Measurements from ENCODE around the gene COX15. TPM values are rescaled to one million over a fixed set of nuclear protein-coding genes. Genes with fewer than 3 reads are reported as not detected.
"Not testable (repeated sequence)": the region's sequence is repeated elsewhere in the genome, so short reads cannot be mapped to it uniquely, and the experiment has no call there.

Gene COX15
- total RNA-seq, 6 donors from 2014 or later, result 16.0 to 38.3 (median 29.3) TPM

DNA sequence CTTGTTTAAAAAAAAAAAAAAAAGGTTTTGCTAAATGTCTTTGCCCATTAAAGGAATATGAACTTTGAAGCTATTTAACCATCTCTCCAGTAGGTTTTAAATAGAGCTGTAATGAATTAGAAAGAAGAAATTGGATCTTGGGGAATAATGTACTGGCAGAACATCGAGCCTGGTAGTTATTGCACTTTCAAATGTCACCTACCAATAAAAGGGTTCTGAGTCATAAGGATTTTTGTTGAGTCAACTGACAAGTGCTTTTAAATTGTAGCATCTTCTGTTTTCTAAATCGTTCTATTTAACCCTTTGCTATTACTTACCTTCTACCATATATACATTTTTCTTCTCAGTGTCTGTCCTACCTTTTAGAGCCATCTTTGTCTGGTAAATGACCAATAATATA lies 10.8 kb upstream of the COX15 start:
- H3K4me3 ChIP-seq, result no peak overlapping the region
- DNase-seq, result no peak
- H3K9me3 ChIP-seq, result peaks cover 3 to 15% (median 7%) of the 10 kb centered on the region in 4 donors
- 84 to 87% methylated on average over 2 of the region's 2 CpGs for WGBS, 2 donors
- H3K27ac ChIP-seq, result no peak overlapping the region
- peaks cover 39 to 100% (median 53%) of the 10 kb centered on the region in 4 donors for H3K36me3 ChIP-seq
- no peaks in the 10 kb centered on the region for H3K27me3 ChIP-seq
- H3K4me1 ChIP-seq, result no peaks in the 10 kb centered on the region
- ATAC-seq (ENCODE audit: low FRiP score in 2 of 2), result no peak
- TF ChIP-seq, protein P1, sequence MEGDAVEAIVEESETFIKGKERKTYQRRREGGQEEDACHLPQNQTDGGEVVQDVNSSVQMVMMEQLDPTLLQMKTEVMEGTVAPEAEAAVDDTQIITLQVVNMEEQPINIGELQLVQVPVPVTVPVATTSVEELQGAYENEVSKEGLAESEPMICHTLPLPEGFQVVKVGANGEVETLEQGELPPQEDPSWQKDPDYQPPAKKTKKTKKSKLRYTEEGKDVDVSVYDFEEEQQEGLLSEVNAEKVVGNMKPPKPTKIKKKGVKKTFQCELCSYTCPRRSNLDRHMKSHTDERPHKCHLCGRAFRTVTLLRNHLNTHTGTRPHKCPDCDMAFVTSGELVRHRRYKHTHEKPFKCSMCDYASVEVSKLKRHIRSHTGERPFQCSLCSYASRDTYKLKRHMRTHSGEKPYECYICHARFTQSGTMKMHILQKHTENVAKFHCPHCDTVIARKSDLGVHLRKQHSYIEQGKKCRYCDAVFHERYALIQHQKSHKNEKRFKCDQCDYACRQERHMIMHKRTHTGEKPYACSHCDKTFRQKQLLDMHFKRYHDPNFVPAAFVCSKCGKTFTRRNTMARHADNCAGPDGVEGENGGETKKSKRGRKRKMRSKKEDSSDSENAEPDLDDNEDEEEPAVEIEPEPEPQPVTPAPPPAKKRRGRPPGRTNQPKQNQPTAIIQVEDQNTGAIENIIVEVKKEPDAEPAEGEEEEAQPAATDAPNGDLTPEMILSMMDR (IDR thresholded peaks at IDR 0.05), result no peak
- TF ChIP-seq POLR2AphosphoS5 (IDR thresholded peaks at IDR 0.05) (no peak), POLR2A (IDR thresholded peaks at IDR 0.05) (no peak), EP300 (IDR thresholded peaks at IDR 0.05) (no peak)

DNA sequence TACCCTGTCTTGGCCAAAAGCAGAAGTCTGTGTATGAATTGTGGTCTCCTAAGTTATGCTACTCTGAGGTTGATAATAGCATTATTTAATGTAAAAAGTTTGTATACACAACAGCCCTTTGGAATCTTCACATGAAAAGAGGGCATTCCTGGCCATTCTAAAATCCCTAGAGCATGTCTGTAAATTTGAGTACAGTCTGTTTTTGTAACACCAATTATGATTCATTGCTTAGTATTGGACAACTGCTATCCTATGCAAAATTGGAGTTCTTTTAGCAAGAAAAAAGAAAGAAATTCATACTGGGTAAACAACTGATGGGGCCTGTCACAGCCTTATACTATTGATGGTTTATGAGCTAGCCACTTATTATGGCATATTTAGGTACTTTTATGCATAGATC lies 10.3 kb upstream of the COX15 start:
- Histone ChIP-seq H3K4me3 (no peak overlapping the region), H3K36me3 (peaks cover 35 to 100% (median 53%) of the 10 kb centered on the region in 4 donors), H3K27me3 (no peaks in the 10 kb centered on the region), H3K9me3 (peaks cover 3 to 15% (median 7%) of the 10 kb centered on the region in 4 donors), H3K27ac (no peak overlapping the region), H3K4me1 (no peaks in the 10 kb centered on the region)
- DNase-seq (no peak), ATAC-seq (ENCODE audit: low FRiP score in 2 of 2) (no peak)
- TF ChIP-seq POLR2AphosphoS5 (IDR thresholded peaks at IDR 0.05) (no peak), POLR2A (IDR thresholded peaks at IDR 0.05) (no peak), EP300 (IDR thresholded peaks at IDR 0.05) (no peak)
- TF ChIP-seq, protein P1 (IDR thresholded peaks at IDR 0.05), result no peak

DNA sequence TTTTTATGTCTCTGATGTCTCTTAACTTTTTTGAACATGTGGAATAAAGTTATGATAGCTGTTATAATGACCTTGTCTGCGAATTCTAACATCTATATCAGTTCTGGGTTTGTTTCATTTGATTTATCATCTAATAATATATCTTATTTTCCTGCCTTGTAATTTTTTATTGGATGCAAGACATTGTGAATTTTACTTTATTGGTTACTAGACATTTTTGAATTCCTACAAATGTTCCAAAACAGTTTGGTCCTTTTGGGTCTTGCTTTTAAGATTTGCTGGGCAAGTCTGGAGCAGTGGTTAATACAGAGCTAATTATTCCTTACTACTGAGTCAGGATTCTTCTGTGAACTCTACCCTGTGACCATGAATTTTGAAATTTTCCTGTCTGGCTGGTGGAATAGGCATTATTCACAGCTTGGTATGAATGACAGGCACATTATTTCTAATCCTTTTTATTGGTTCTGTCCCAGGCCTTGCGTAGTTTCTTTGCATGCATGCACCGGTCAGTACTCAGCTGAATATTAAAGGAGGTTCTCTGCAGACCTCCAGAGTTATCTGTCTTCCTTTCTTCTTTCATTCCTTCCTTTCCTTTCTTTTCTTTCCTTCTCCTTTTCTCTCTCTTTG lies 9.1 kb upstream of the COX15 start:
- H3K9me3 ChIP-seq, result peaks cover 3 to 15% (median 7%) of the 10 kb centered on the region in 4 donors
- no peaks in the 10 kb centered on the region for H3K4me1 ChIP-seq
- no peaks in the 10 kb centered on the region for H3K27me3 ChIP-seq
- peaks cover 34 to 100% (median 52%) of the 10 kb centered on the region in 4 donors for H3K36me3 ChIP-seq
- DNase-seq, result no peak
- H3K4me3 ChIP-seq, result no peak overlapping the region
- no peak for ATAC-seq (ENCODE audit: low FRiP score in 2 of 2)
- 98 to 100% methylated on average over 3 of the region's 3 CpGs for WGBS, 2 donors
- TF ChIP-seq POLR2A (IDR thresholded peaks at IDR 0.05) (no peak), POLR2AphosphoS5 (IDR thresholded peaks at IDR 0.05) (no peak), EP300 (IDR thresholded peaks at IDR 0.05) (no peak)
- TF ChIP-seq, protein P1 (IDR thresholded peaks at IDR 0.05), result no peak
- H3K27ac ChIP-seq, result no peak overlapping the region

DNA sequence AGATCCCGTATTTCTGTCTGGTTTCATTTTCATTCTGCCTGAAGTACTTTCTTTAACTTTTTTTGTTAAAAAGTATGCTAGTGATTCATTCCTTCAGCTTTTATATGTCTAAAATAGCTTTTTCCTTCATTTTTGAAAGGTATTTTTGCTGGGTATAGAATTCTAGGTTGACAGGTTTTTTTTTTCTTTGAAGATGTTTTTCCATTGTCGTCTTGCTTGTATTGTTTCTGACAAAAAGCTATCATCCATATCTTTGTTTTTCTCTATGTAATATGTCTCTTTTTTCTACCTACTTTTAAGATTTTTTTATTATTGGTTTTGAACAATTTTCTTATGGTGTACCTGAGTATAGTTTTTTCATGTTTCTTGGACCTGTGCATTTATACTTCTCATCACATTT lies 8.3 kb upstream of the COX15 start:
- Histone ChIP-seq H3K27me3 (no peaks in the 10 kb centered on the region), H3K4me1 (no peaks in the 10 kb centered on the region), H3K36me3 (peaks cover 31 to 93% (median 49%) of the 10 kb centered on the region in 4 donors), H3K9me3 (peaks cover 3 to 15% (median 7%) of the 10 kb centered on the region in 4 donors), H3K4me3 (no peak overlapping the region), H3K27ac (no peak overlapping the region)
- DNase-seq (no peak), ATAC-seq (ENCODE audit: low FRiP score in 2 of 2) (no peak)
- WGBS, 2 donors, result 97 to 99% methylated on average over 2 of the region's 2 CpGs
- TF ChIP-seq POLR2A (IDR thresholded peaks at IDR 0.05) (no peak), EP300 (IDR thresholded peaks at IDR 0.05) (no peak), POLR2AphosphoS5 (IDR thresholded peaks at IDR 0.05) (no peak)
- TF ChIP-seq, protein P1 (IDR thresholded peaks at IDR 0.05), result no peak

DNA sequence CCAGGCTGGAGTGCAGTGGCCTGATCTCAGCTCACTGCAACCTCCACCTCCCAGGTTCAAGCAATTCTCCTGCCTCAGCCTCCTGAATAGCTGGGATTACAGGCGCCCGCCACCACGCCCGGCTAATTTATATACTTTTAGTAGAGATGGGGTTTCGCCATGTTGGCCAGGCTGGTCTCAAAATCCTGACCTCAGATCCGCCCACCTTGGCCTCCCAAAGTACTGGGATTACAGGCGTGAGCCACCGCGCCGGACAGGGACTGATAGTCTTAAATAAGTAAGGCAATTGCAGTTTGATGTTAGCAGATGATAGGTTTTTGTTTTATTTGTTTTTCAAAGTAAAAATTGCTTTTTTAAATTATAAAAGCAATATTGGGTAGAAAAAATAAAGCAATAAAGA lies 2.2 kb upstream of the COX15 start:
- WGBS, 2 donors, result 95 to 97% methylated on average over 8 to 10 of the region's 10 CpGs
- ATAC-seq (ENCODE audit: low FRiP score in 2 of 2); H3K4me3 ChIP-seq; H3K27me3 ChIP-seq; H3K9me3 ChIP-seq; H3K27ac ChIP-seq; DNase-seq: not testable (repeated sequence)
- H3K36me3 ChIP-seq, result peaks cover 4 to 32% (median 11%) of the 10 kb centered on the region in 4 donors
- H3K4me1 ChIP-seq, result peaks cover 20 to 35% (median 26%) of the 10 kb centered on the region in 4 donors

Data from upper lobe of left lung (tissue), 6 donors.